ENCODE data around the gene SH3BP1.

SH3BP1 gene

DNA sequence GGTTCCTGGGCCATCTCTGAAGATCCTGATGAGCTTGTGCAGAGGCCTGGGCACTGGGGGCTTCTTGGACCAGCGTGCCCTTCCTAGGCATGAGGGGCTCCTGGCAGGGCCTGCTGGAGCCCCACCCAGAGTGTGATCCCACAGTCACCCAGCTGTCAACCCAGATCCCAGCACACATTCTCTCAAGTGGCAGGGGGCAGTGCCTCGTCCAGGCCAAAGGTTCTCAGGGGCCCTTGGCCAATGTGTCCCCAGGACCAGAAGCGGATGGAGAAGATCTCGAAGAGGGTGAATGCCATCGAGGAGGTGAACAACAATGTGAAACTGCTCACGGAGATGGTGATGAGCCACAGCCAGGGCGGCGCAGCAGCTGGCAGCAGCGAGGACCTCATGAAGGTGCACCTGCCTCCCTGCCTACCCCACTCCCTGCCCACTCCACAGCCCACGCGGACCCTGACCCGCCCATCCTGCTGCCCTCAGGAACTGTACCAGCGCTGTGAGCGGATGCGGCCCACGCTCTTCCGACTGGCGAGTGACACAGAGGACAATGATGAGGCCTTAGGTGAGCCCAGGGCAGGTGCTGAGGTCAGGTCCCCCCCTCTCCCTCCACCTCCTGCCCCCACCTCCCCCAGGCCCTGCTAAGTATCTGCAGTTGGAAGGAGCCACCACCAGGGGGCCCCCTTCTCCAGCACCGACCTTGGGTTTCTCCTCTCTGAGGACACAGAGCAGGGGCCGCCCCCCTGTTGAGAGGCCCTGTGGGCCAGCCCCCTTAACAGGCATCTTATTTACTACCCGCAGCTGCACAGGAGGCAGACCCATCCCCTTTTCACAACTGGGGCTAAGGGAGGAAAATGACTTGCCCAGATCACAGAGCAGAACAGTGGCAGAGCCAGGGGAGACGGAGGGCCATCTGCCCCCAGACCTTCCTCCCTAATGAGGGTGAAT lies 16.1 kb upstream of the SH3BP1 start:
- no peaks in the 10 kb centered on the region for H3K9me3 ChIP-seq (replicated peaks in 1 of 11)
- no peaks in the 10 kb centered on the region for H3K27me3 ChIP-seq
- peaks cover 0 to 19% (median 0%) of the 10 kb centered on the region in 11 experiments; a peak in 4 of 22 replicates for H4K20me1 ChIP-seq
- H3K4me1 ChIP-seq: peaks cover 53 to 57% (median 56%) of the 10 kb centered on the region in 10 experiments
- TF ChIP-seq Cebpa-rat (IDR thresholded peaks at IDR 0.05): no peak
- H3K4me3 ChIP-seq: peak overlapping the region in 1 of 10 experiments; percentile 19; a peak in 2 of 20 replicates
- H3K4me2 ChIP-seq: peak overlapping the region; percentile 87 to 99 (median 95)
- H3K9ac ChIP-seq: peak overlapping the region; percentile 37 to 88 (median 72); a peak in 21 of 22 replicates
- H3K36me3 ChIP-seq: peaks cover 48 to 72% (median 56%) of the 10 kb centered on the region in 11 experiments
- H3K27ac ChIP-seq: peak overlapping the region in 10 of 11 experiments; percentile 31 to 94 (median 82); a peak in 18 of 22 replicates

DNA sequence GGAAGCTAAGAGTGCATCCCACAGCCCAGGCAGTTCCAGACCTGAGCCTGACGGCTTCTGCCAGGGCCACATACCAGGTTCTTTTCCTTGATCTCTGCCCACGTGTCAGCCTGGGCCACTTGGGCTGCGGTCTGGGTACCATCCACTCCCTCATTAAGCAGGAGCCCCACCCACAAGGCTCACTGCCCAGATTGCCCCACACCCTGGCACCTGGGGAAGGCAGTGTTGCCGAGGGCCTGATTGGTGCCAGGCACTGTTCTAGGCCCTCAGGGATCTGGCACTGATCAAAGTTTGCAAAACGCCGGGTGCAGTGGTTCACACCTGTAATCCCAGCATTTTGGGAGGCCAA lies 15.5 kb upstream of the SH3BP1 start:
- no peak for TF ChIP-seq Cebpa-rat (IDR thresholded peaks at IDR 0.05)
- H3K4me1 ChIP-seq: peaks cover 59 to 63% (median 61%) of the 10 kb centered on the region in 10 experiments
- H3K4me2 ChIP-seq: peak overlapping the region; percentile 87 to 99 (median 95)
- H3K4me3 ChIP-seq: peak overlapping the region in 1 of 10 experiments; percentile 19; a peak in 2 of 20 replicates
- H4K20me1 ChIP-seq: peaks cover 0 to 12% (median 0%) of the 10 kb centered on the region in 11 experiments; a peak in 4 of 22 replicates
- H3K9ac ChIP-seq: peak overlapping the region; percentile 34 to 88 (median 72); a peak in 21 of 22 replicates
- no peaks in the 10 kb centered on the region for H3K9me3 ChIP-seq (replicated peaks in 1 of 11)
- H3K36me3 ChIP-seq: peaks cover 42 to 69% (median 50%) of the 10 kb centered on the region in 11 experiments
- no peaks in the 10 kb centered on the region for H3K27me3 ChIP-seq
- H3K27ac ChIP-seq: peak overlapping the region in 10 of 11 experiments; percentile 31 to 94 (median 82); a peak in 18 of 22 replicates

DNA sequence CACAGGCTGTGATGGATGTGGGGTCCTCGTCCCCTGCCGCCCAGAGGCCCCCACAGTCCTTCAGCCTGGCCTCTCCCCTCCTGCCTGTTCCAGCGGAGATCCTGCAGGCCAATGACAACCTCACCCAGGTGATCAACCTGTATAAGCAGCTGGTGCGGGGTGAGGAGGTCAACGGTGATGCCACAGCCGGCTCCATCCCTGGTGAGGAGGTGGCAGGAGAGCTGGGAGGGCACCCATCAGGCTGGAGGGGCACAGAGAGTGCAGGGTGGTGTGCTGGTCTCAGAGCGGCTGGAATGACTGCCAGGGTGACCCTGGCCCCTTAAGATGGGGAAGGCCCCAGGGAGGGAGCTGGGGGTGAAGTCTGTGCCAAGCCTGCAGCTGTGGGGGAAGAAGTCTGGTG lies 14.6 kb upstream of the SH3BP1 start:
- Histone ChIP-seq H3K4me3 (peak overlapping the region in 1 of 10 experiments; percentile 7; a peak in 3 of 20 replicates), H3K9me3 (replicated peaks in 1 of 11) (no peaks in the 10 kb centered on the region), H4K20me1 (peaks cover 0 to 11% (median 0%) of the 10 kb centered on the region in 11 experiments; a peak in 4 of 22 replicates), H3K36me3 (peaks cover 33 to 69% (median 50%) of the 10 kb centered on the region in 11 experiments), H3K27ac (peak overlapping the region; percentile 74 to 94 (median 81); a peak in 21 of 22 replicates), H3K4me2 (peak overlapping the region; percentile 87 to 99 (median 95)), H3K27me3 (no peaks in the 10 kb centered on the region), H3K4me1 (peaks cover 68 to 71% (median 70%) of the 10 kb centered on the region in 10 experiments), H3K9ac (peak overlapping the region; percentile 18 to 88 (median 72); a peak in 20 of 22 replicates)
- TF ChIP-seq Cebpa-rat (IDR thresholded peaks at IDR 0.05): no peak

DNA sequence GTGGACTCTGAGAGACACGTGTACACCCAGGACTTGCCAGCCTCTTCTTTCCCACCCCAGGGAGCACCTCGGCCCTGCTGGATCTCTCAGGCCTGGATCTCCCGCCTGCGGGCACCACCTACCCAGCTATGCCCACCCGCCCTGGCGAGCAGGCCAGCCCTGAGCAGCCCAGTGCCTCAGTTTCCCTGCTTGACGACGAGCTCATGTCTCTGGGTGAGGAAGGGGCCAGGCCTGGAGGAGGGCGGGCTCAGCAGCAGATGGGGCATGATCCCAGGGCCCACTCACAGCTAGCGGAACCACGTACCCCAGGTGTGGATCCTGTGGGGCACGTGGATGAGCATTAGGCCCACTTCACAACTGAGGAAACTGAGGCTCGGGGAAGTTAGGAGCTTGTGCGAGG lies 13.7 kb upstream of the SH3BP1 start:
- Histone ChIP-seq H3K4me1 (peaks cover 77 to 80% (median 79%) of the 10 kb centered on the region in 10 experiments), H4K20me1 (peaks cover 0 to 11% (median 0%) of the 10 kb centered on the region in 11 experiments; a peak in 4 of 22 replicates), H3K4me3 (peak overlapping the region in 7 of 10 experiments; percentile 5 to 45 (median 34); a peak in 9 of 20 replicates), H3K27ac (peak overlapping the region; percentile 74 to 94 (median 81)), H3K9me3 (replicated peaks in 1 of 11) (no peaks in the 10 kb centered on the region), H3K27me3 (no peaks in the 10 kb centered on the region), H3K4me2 (peak overlapping the region; percentile 87 to 99 (median 95)), H3K9ac (peak overlapping the region; percentile 62 to 88 (median 72)), H3K36me3 (peaks cover 24 to 69% (median 50%) of the 10 kb centered on the region in 11 experiments)
- no peak for TF ChIP-seq Cebpa-rat (IDR thresholded peaks at IDR 0.05)

DNA sequence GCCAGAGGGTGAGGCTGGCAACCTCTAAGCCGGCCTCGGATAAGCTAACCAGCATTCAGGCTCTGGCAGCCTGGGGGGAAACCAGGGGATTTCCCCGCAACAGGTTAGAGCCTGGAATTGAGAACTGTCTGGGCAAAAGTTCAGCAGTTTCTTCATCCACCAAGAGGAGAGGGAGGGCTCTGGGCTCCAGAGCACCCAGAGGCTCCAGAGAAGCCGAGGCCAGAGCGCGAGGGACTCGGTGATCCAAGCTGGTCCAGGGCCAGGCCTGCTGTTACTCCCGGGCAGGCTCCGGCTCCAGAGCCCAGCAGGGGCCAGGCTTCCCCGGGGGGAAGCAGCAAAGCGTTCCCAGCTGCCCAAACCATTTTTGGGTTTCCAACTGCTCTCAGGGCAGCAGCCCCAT lies 13.3 kb upstream of the SH3BP1 start:
- Histone ChIP-seq H3K9ac (peak overlapping the region; percentile 62 to 88 (median 72)), H3K4me1 (peaks cover 81 to 84% (median 83%) of the 10 kb centered on the region in 10 experiments), H3K9me3 (replicated peaks in 1 of 11) (no peaks in the 10 kb centered on the region), H3K4me3 (peak overlapping the region in 8 of 10 experiments; percentile 5 to 45 (median 31); a peak in 12 of 20 replicates), H4K20me1 (peaks cover 0 to 11% (median 0%) of the 10 kb centered on the region in 11 experiments; a peak in 4 of 22 replicates), H3K27ac (peak overlapping the region; percentile 74 to 94 (median 81)), H3K27me3 (no peaks in the 10 kb centered on the region), H3K4me2 (peak overlapping the region; percentile 87 to 99 (median 95)), H3K36me3 (peaks cover 20 to 69% (median 50%) of the 10 kb centered on the region in 11 experiments)
- TF ChIP-seq Cebpa-rat (IDR thresholded peaks at IDR 0.05): no peak

DNA sequence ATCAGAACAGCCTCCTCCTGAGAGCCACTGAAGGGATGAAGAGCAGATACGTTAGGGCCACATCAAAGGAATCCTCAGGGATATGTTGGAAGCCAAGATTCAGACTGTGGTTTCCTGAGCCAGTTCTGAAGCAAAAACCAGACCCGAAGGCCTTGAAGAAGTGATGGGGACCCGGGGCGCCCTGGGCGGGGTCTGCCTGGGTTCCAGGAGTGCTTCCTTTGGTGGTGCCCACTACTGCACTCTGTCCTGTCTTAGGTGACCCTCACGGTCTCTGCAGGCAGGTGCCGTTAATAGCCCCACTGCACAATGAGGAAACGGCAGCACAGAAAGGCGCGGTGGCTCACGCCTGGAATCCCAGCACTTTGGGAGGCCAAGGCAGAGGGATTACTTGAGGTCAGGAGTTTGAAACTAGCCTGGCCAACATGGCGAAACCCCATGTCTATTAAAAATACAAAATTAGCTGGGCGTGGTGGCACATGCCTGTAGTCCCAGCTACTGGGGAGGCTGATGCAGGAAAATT lies 12.9 kb upstream of the SH3BP1 start:
- H3K4me2 ChIP-seq: peak overlapping the region; percentile 87 to 99 (median 95)
- no peaks in the 10 kb centered on the region for H3K27me3 ChIP-seq
- peak overlapping the region; percentile 74 to 94 (median 81) for H3K27ac ChIP-seq
- TF ChIP-seq Cebpa-rat (IDR thresholded peaks at IDR 0.05): no peak
- peaks cover 0 to 11% (median 0%) of the 10 kb centered on the region in 11 experiments; a peak in 4 of 22 replicates for H4K20me1 ChIP-seq
- H3K4me3 ChIP-seq: peak overlapping the region in 8 of 10 experiments; percentile 5 to 45 (median 32); a peak in 15 of 20 replicates
- H3K9ac ChIP-seq: peak overlapping the region; percentile 62 to 88 (median 72)
- H3K9me3 ChIP-seq (replicated peaks in 1 of 11): no peaks in the 10 kb centered on the region
- H3K36me3 ChIP-seq: peaks cover 16 to 69% (median 50%) of the 10 kb centered on the region in 11 experiments
- H3K4me1 ChIP-seq: peaks cover 85 to 89% (median 88%) of the 10 kb centered on the region in 10 experiments

DNA sequence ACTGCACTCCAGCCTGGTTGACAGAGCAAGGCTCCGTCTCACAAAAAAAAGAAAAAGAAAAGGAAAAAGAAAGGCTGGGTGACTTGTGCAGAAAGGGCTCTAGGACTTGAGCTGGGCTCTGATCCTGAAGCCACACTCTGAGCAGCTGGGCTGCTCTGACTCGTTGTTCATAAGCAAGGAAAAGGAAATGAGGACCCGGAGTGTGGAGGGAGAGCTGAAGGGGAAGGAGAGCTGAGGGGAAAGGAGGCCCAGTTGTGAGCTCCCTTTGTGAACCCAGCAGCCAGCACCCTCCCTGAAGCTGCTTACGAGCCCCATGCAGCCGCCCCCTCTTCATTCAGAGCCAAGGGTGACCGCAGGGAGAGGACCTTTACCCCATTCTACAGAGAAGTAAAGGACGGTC lies 12.3 kb upstream of the SH3BP1 start:
- Histone ChIP-seq H3K4me2 (peak overlapping the region; percentile 87 to 99 (median 95)), H4K20me1 (peaks cover 0 to 11% (median 0%) of the 10 kb centered on the region in 11 experiments; a peak in 4 of 22 replicates), H3K9me3 (replicated peaks in 1 of 11) (no peaks in the 10 kb centered on the region), H3K27ac (peak overlapping the region; percentile 74 to 94 (median 81)), H3K4me3 (peak overlapping the region in 8 of 10 experiments; percentile 5 to 45 (median 32); a peak in 14 of 20 replicates), H3K9ac (peak overlapping the region; percentile 62 to 88 (median 72)), H3K36me3 (peaks cover 12 to 70% (median 51%) of the 10 kb centered on the region in 11 experiments), H3K27me3 (no peaks in the 10 kb centered on the region), H3K4me1 (peaks cover 90 to 94% (median 93%) of the 10 kb centered on the region in 10 experiments)
- no peak for TF ChIP-seq Cebpa-rat (IDR thresholded peaks at IDR 0.05)

DNA sequence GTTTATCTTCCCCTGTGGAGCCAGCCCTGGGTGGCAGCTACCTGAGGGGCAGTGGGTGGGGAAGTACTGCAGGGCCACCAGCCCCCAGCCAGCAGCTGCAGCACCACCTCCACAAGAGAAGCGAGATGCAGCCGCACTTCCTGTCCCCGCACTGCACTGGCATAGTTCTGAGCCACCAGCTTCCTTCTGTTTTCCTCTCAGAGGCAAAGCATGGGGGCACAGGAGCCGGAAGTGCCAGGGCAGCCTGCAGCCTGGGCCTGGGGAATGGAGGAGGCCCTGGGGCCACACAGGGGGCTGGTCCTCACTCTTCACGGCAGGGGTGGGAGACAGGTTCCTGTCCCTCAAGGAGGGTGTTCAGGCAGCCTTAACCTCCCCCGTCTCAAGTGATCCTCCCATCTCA lies 11.9 kb upstream of the SH3BP1 start:
- peak overlapping the region; percentile 87 to 99 (median 95) for H3K4me2 ChIP-seq
- no peak for TF ChIP-seq Cebpa-rat (IDR thresholded peaks at IDR 0.05)
- no peaks in the 10 kb centered on the region for H3K9me3 ChIP-seq (replicated peaks in 1 of 11)
- peak overlapping the region in 8 of 10 experiments; percentile 5 to 45 (median 28); a peak in 12 of 20 replicates for H3K4me3 ChIP-seq
- peaks cover 0 to 8% (median 0%) of the 10 kb centered on the region in 11 experiments; a peak in 4 of 22 replicates for H4K20me1 ChIP-seq
- H3K4me1 ChIP-seq: peaks cover 95 to 98% (median 97%) of the 10 kb centered on the region in 10 experiments
- peaks cover 9 to 70% (median 51%) of the 10 kb centered on the region in 11 experiments for H3K36me3 ChIP-seq
- peak overlapping the region; percentile 74 to 94 (median 81) for H3K27ac ChIP-seq
- H3K27me3 ChIP-seq: no peaks in the 10 kb centered on the region
- peak overlapping the region; percentile 62 to 88 (median 72) for H3K9ac ChIP-seq

All from BLaER1 treated with 17β-estradiol and CSF1 and Interleukin-3, amounts not matched to agents 10 nM and 100 nM (cell line).